ENCODE data around the gene OLFM1. TPM values are rescaled to one million over a fixed set of nuclear protein-coding genes. Genes with fewer than 3 reads are reported as not detected.

The OLFM1 gene
- 8.9 to 10.1 TPM (median 9.9 TPM) in 5 replicates for total RNA-seq (2022; extraction: Qiagen RNA extraction; ENCODE audit: low read depth)

DNA sequence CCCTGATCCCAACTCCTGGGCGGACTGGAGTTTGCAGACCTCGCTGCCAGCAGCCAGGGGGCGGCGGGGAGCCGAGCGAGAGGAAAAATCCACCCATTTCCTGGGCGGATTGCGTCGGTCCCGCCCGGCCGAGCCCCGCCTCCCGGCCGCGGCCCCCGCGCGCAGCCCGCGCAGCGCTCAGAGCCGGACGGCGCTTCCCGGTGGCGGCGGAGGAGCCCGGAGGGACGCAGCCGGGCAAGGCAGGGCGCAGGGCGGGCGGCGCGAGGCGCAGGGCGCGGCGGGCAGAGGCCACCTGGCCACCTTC is at the start of gene OLFM1:
Gene OLFM1 (plus strand): TSS at position 180 of the 304 bp plus-strand sequence. CDS start 322 bp downstream, outside the sequence.

Other genes with a start within 250 kb of the OLFM1 start
- not detected in 5 replicates for gene FCN2, start 206.9 kb upstream of the OLFM1 start, total RNA-seq (2022; extraction: Qiagen RNA extraction; ENCODE audit: low read depth)
- gene FCN1, start 169.8 kb upstream of the OLFM1 start, total RNA-seq (2022; extraction: Qiagen RNA extraction; ENCODE audit: low read depth) = not detected in 5 replicates